ENCODE data around the gene SIT1. TPM values are rescaled to one million over a fixed set of nuclear protein-coding genes. Genes with fewer than 3 reads are reported as not detected.

Gene SIT1
- total RNA-seq, 1 donor from 2014 or later: 92.1 TPM

GRCh38 chr9:35688558-35689541 lies 38.1 kb upstream of the SIT1 start:
- intact Hi-C loops (cut with micrococcal nuclease): loop anchor here (2.0 kb wide), 1 partner anchor 40 kb away; no protein-coding TSS in a partner anchor
- Mint-ChIP-seq H3K36me3 (ENCODE audit: low read depth) (no peaks in the 10 kb centered on the region), H3K4me3 (ENCODE audit: low read depth) (peak overlapping the region; percentile 45), H3K9me3 (no peaks in the 10 kb centered on the region), H3K27me3 (ENCODE audit: low read depth) (no peaks in the 10 kb centered on the region), H3K4me1 (ENCODE audit: low read depth) (peaks cover 12% of the 10 kb centered on the region), H3K27ac (peak overlapping the region; percentile 22)
- DNase-seq (ENCODE audit: low spot score): no peak

GRCh38 chr9:35687972-35688557 lies 37.3 kb upstream of the SIT1 start:
- Mint-ChIP-seq H3K9me3 (no peaks in the 10 kb centered on the region), H3K4me1 (ENCODE audit: low read depth) (peaks cover 12% of the 10 kb centered on the region), H3K36me3 (ENCODE audit: low read depth) (no peaks in the 10 kb centered on the region), H3K27me3 (ENCODE audit: low read depth) (no peaks in the 10 kb centered on the region), H3K4me3 (ENCODE audit: low read depth) (peak overlapping the region; percentile 8), H3K27ac (no peak overlapping the region)
- DNase-seq (ENCODE audit: low spot score): no peak
- intact Hi-C loops (cut with micrococcal nuclease): loop anchor here (2.0 kb wide), 1 partner anchor 41 kb away; no protein-coding TSS in a partner anchor

GRCh38 chr9:35687306-35687705 lies 36.6 kb upstream of the SIT1 start:
- intact Hi-C loops (cut with micrococcal nuclease): no loop called here
- H3K4me3 Mint-ChIP-seq (ENCODE audit: low read depth): no peak overlapping the region
- no peaks in the 10 kb centered on the region for H3K36me3 Mint-ChIP-seq (ENCODE audit: low read depth)
- peaks cover 12% of the 10 kb centered on the region for H3K4me1 Mint-ChIP-seq (ENCODE audit: low read depth)
- H3K27me3 Mint-ChIP-seq (ENCODE audit: low read depth): no peaks in the 10 kb centered on the region
- no peak overlapping the region for H3K27ac Mint-ChIP-seq
- no peak for DNase-seq (ENCODE audit: low spot score)
- H3K9me3 Mint-ChIP-seq: no peaks in the 10 kb centered on the region

- Mint-ChIP-seq H3K27me3 (ENCODE audit: low read depth) (no peaks in the 10 kb centered on the region), H3K9me3 (no peaks in the 10 kb centered on the region), H3K27ac (no peak overlapping the region), H3K4me1 (ENCODE audit: low read depth) (peaks cover 12% of the 10 kb centered on the region), H3K4me3 (ENCODE audit: low read depth) (no peak overlapping the region), H3K36me3 (ENCODE audit: low read depth) (no peaks in the 10 kb centered on the region)
- intact Hi-C loops (cut with micrococcal nuclease): no loop called here
- DNase-seq (ENCODE audit: low spot score): no peak
Measured at GRCh38 chr9:35686222-35687203, 35.8 kb upstream of the SIT1 start.

- Mint-ChIP-seq H3K27ac (no peak overlapping the region), H3K36me3 (ENCODE audit: low read depth) (no peaks in the 10 kb centered on the region), H3K4me1 (ENCODE audit: low read depth) (peaks cover 12% of the 10 kb centered on the region), H3K4me3 (ENCODE audit: low read depth) (no peak overlapping the region), H3K27me3 (ENCODE audit: low read depth) (no peaks in the 10 kb centered on the region), H3K9me3 (no peaks in the 10 kb centered on the region)
- no peak for DNase-seq (ENCODE audit: low spot score)
- intact Hi-C loops (cut with micrococcal nuclease): no loop called here
Measured at GRCh38 chr9:35685506-35685905, 34.8 kb upstream of the SIT1 start.

GRCh38 chr9:35684921-35685320 lies 34.2 kb upstream of the SIT1 start:
- Mint-ChIP-seq H3K27ac (no peak overlapping the region), H3K27me3 (ENCODE audit: low read depth) (no peaks in the 10 kb centered on the region), H3K36me3 (ENCODE audit: low read depth) (no peaks in the 10 kb centered on the region), H3K4me1 (ENCODE audit: low read depth) (peaks cover 12% of the 10 kb centered on the region), H3K9me3 (no peaks in the 10 kb centered on the region), H3K4me3 (ENCODE audit: low read depth) (no peak overlapping the region)
- no peak for DNase-seq (ENCODE audit: low spot score)
- intact Hi-C loops (cut with micrococcal nuclease): no loop called here

GRCh38 chr9:35683323-35683722 lies 32.6 kb upstream of the SIT1 start:
- H3K27me3 Mint-ChIP-seq (ENCODE audit: low read depth): peaks cover 2% of the 10 kb centered on the region
- H3K36me3 Mint-ChIP-seq (ENCODE audit: low read depth): no peaks in the 10 kb centered on the region
- DNase-seq (ENCODE audit: low spot score): no peak
- H3K4me1 Mint-ChIP-seq (ENCODE audit: low read depth): peaks cover 3% of the 10 kb centered on the region
- no peaks in the 10 kb centered on the region for H3K9me3 Mint-ChIP-seq
- intact Hi-C loops (cut with micrococcal nuclease): no loop called here
- H3K4me3 Mint-ChIP-seq (ENCODE audit: low read depth): no peak overlapping the region
- H3K27ac Mint-ChIP-seq: no peak overlapping the region

GRCh38 chr9:35682520-35683315 lies 32.0 kb upstream of the SIT1 start:
- Mint-ChIP-seq H3K4me1 (ENCODE audit: low read depth) (no peaks in the 10 kb centered on the region), H3K36me3 (ENCODE audit: low read depth) (no peaks in the 10 kb centered on the region), H3K27me3 (ENCODE audit: low read depth) (peaks cover 2% of the 10 kb centered on the region), H3K4me3 (ENCODE audit: low read depth) (no peak overlapping the region), H3K27ac (no peak overlapping the region), H3K9me3 (no peaks in the 10 kb centered on the region)
- DNase-seq (ENCODE audit: low spot score): no peak
- intact Hi-C loops (cut with micrococcal nuclease): no loop called here

GRCh38 chr9:35682051-35682450 lies 31.3 kb upstream of the SIT1 start:
- Mint-ChIP-seq H3K9me3 (no peaks in the 10 kb centered on the region), H3K4me3 (ENCODE audit: low read depth) (no peak overlapping the region), H3K4me1 (ENCODE audit: low read depth) (no peaks in the 10 kb centered on the region), H3K27me3 (ENCODE audit: low read depth) (peaks cover 7% of the 10 kb centered on the region), H3K27ac (no peak overlapping the region), H3K36me3 (ENCODE audit: low read depth) (no peaks in the 10 kb centered on the region)
- intact Hi-C loops (cut with micrococcal nuclease): no loop called here
- no peak for DNase-seq (ENCODE audit: low spot score)

GRCh38 chr9:35681341-35682002 lies 30.7 kb upstream of the SIT1 start:
- Mint-ChIP-seq H3K36me3 (ENCODE audit: low read depth) (no peaks in the 10 kb centered on the region), H3K27me3 (ENCODE audit: low read depth) (peaks cover 10% of the 10 kb centered on the region), H3K27ac (no peak overlapping the region), H3K4me3 (ENCODE audit: low read depth) (no peak overlapping the region), H3K9me3 (no peaks in the 10 kb centered on the region), H3K4me1 (ENCODE audit: low read depth) (peaks cover under 1% of the 10 kb centered on the region)
- intact Hi-C loops (cut with micrococcal nuclease): no loop called here
- no peak for DNase-seq (ENCODE audit: low spot score)

- DNase-seq (ENCODE audit: low spot score): no peak
- Mint-ChIP-seq H3K9me3 (no peaks in the 10 kb centered on the region), H3K36me3 (ENCODE audit: low read depth) (no peaks in the 10 kb centered on the region), H3K4me1 (ENCODE audit: low read depth) (peaks cover 3% of the 10 kb centered on the region), H3K27me3 (ENCODE audit: low read depth) (peaks cover 13% of the 10 kb centered on the region), H3K27ac (no peak overlapping the region), H3K4me3 (ENCODE audit: low read depth) (no peak overlapping the region)
- intact Hi-C loops (cut with micrococcal nuclease): no loop called here
Measured at GRCh38 chr9:35680331-35681105, 29.8 kb upstream of the SIT1 start.

Measured in activated T-helper 2 cell treated with anti-CD3 and anti-CD28 coated beads, Interferon-gamma antibody, Interleukin-2, Interleukin-4, amounts not matched to agents 10 μg/mL and 5 μg/mL and 100 μg/mL, durations not matched to agents 14 hours and 24 hours and 36 hours (primary cell).